GM12878 (cell line): ENCODE measurements around the gene MYO9B. TPM values are rescaled to one million over a fixed set of nuclear protein-coding genes. Genes with fewer than 3 reads are reported as not detected.
A peak's percentile ranks its signal among the peaks of the same experiment; 100 is the strongest.

ENCODE experiments used
- SMARCA5 ChIP-seq: fragments of 450-650 bp; IDR thresholded peaks from 2 replicates; pipeline ENCODE4 v1.6.1; 2017; ENCODE audit warnings: mild to moderate bottlenecking
- TCF12 ChIP-seq: IDR thresholded peaks from 2 replicates; pipeline ENCODE4 v1.6.1; 2011; ENCODE audit warnings: low read depth, mild to moderate bottlenecking, low read length
- TCF3 ChIP-seq: IDR thresholded peaks from 2 replicates; pipeline ENCODE4 v1.6.1; 2012; ENCODE audit warnings: low read depth, mild to moderate bottlenecking, low read length, borderline replicate concordance; ENCODE audit not compliant: insufficient read depth
- polyA plus RNA-seq, 11 experiments: library from polyadenylated mRNA; depleted of rRNA in 4 of 11; unstranded in 6 of 11; stranded (reverse) in 5 of 11; fragments of >200 nt; fragmentation: Nextera tagmentation in 4 of 11; fragmentation: Illumina TruSeq in 1 of 11; extraction: Ambion mirVana in 4 of 11; extraction: Trizol in 1 of 11; gene quantifications; 1 replicate in 1 of 11; 2 replicates in 10 of 11; pipeline versions ENCODE4 v1.2.1 to v1.2.3, GENCODE V29; 2011 to 2016; ENCODE audit warnings: inconsistent platforms in 2 of 11, missing spikeins in 2 of 11, low read depth in 1 of 11
- total RNA-seq, 4 experiments: library from RNA; depleted of rRNA in 3 of 4; stranded (reverse); fragments of >200 nt in 3 of 4; fragmentation: Illumina TruSeq in 1 of 4; extraction: Trizol in 1 of 4; gene quantifications; 2 replicates each; pipeline versions ENCODE4 v1.2.1 to v1.2.3, GENCODE V29; 2013 to 2021
- TF ChIP-seq, protein P1 (sequence below): fragments of 450-650 bp; formaldehyde crosslinking; IDR thresholded peaks from 2 replicates; pipeline ENCODE4 v1.5.0; 2022; ENCODE audit warnings: mild to moderate bottlenecking, missing genetic modification characterization
- TF ChIP-seq, protein P2 (sequence below): fragments of 450-650 bp; IDR thresholded peaks from 2 replicates; pipeline ENCODE4 v1.6.1; 2016; ENCODE audit warnings: mild to moderate bottlenecking
- TF ChIP-seq, protein P3 (sequence below): IDR thresholded peaks from 2 replicates; pipeline ENCODE4 v1.6.1; 2011; ENCODE audit warnings: borderline replicate concordance, low read depth, mild to moderate bottlenecking, moderate library complexity, low read length; ENCODE audit not compliant: insufficient read depth, poor library complexity, severe bottlenecking
- TF ChIP-seq, protein P4 (sequence below): IDR thresholded peaks from 2 replicates; pipeline ENCODE4 v1.6.1; 2012; ENCODE audit warnings: low read depth, low read length, improper control_type of control experiment

Gene MYO9B
- total and polyA plus RNA-seq, 10 of the 15 experiments (the other 5 are each of a cell fraction or from before 2014, with no cell fraction given) = 5.4 to 165 (median 45.8) TPM

DNA sequence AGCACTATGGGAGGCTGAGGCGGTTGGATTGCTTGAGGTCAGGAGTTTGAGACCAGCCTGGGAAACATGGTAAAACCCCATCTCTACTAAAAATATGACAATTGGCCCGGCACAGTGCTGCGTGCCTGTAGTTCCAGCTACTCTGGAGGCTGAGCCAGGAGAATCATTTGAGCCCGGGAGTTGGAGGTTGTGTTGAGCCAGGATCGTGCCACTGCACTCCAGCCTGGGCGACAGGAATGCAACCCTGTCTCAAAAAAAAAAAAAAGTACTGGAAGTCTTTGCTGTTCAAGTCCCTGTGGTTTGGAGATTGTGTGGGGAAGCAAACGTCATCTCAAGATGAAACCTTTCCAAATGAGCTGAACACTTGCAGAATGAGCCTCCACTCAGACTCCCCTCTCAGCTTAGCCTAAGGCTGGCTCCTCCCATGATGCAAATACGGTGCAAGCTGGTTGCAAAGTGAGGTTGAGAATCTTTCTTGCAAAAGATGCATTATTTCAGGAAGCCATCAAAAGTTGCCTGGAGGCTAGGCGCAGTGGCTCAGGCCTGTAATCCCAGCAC lies 46.2 kb downstream of the MYO9B start (continued):
- TF ChIP-seq, protein P1, sequence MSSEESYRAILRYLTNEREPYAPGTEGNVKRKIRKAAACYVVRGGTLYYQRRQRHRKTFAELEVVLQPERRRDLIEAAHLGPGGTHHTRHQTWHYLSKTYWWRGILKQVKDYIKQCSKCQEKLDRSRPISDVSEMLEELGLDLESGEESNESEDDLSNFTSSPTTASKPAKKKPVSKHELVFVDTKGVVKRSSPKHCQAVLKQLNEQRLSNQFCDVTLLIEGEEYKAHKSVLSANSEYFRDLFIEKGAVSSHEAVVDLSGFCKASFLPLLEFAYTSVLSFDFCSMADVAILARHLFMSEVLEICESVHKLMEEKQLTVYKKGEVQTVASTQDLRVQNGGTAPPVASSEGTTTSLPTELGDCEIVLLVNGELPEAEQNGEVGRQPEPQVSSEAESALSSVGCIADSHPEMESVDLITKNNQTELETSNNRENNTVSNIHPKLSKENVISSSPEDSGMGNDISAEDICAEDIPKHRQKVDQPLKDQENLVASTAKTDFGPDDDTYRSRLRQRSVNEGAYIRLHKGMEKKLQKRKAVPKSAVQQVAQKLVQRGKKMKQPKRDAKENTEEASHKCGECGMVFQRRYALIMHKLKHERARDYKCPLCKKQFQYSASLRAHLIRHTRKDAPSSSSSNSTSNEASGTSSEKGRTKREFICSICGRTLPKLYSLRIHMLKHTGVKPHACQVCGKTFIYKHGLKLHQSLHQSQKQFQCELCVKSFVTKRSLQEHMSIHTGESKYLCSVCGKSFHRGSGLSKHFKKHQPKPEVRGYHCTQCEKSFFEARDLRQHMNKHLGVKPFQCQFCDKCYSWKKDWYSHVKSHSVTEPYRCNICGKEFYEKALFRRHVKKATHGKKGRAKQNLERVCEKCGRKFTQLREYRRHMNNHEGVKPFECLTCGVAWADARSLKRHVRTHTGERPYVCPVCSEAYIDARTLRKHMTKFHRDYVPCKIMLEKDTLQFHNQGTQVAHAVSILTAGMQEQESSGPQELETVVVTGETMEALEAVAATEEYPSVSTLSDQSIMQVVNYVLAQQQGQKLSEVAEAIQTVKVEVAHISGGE = no peak
- TF ChIP-seq SMARCA5 = no peak
- TF ChIP-seq, protein P2, sequence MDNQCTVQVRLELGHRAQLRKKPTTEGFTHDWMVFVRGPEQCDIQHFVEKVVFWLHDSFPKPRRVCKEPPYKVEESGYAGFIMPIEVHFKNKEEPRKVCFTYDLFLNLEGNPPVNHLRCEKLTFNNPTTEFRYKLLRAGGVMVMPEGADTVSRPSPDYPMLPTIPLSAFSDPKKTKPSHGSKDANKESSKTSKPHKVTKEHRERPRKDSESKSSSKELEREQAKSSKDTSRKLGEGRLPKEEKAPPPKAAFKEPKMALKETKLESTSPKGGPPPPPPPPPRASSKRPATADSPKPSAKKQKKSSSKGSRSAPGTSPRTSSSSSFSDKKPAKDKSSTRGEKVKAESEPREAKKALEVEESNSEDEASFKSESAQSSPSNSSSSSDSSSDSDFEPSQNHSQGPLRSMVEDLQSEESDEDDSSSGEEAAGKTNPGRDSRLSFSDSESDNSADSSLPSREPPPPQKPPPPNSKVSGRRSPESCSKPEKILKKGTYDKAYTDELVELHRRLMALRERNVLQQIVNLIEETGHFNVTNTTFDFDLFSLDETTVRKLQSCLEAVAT = 0 out of 2 replicates have a peak, but pooled peaks have one; percentile 9
- TF ChIP-seq, protein P3, sequence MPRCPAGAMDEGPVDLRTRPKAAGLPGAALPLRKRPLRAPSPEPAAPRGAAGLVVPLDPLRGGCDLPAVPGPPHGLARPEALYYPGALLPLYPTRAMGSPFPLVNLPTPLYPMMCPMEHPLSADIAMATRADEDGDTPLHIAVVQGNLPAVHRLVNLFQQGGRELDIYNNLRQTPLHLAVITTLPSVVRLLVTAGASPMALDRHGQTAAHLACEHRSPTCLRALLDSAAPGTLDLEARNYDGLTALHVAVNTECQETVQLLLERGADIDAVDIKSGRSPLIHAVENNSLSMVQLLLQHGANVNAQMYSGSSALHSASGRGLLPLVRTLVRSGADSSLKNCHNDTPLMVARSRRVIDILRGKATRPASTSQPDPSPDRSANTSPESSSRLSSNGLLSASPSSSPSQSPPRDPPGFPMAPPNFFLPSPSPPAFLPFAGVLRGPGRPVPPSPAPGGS = no peak
- no peak for TF ChIP-seq TCF12
- no peak for TF ChIP-seq TCF3
- TF ChIP-seq, protein P4, sequence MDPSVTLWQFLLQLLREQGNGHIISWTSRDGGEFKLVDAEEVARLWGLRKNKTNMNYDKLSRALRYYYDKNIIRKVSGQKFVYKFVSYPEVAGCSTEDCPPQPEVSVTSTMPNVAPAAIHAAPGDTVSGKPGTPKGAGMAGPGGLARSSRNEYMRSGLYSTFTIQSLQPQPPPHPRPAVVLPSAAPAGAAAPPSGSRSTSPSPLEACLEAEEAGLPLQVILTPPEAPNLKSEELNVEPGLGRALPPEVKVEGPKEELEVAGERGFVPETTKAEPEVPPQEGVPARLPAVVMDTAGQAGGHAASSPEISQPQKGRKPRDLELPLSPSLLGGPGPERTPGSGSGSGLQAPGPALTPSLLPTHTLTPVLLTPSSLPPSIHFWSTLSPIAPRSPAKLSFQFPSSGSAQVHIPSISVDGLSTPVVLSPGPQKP = no peak
